ENCODE measurements around the gene ST3GAL3. TPM values are rescaled to one million over a fixed set of nuclear protein-coding genes. Genes with fewer than 3 reads are reported as not detected.

Gene ST3GAL3
- total RNA-seq, 1 experiment from 2014 or later: 8.6 TPM

GRCh38 chr1:43969746-43970466 lies 262.6 kb downstream of the ST3GAL3 start, which contains the start of gene DPH2:
Gene DPH2, plus strand, starts transcription at chr1:43970010. Its CDS starts 166 bp downstream, at chr1:43970176.
- no peaks in the 10 kb centered on the region for H3K27me3 Mint-ChIP-seq (ENCODE audit: low read depth)
- DNase-seq (ENCODE audit: low spot score) (peak; percentile 98), ATAC-seq (peak; percentile 91)
- ChIA-PET POLR2A (interaction anchor here (0.8 to 1.0 kb wide), 3 partner anchors 22 to 99 kb away, joined by 3 to 5 read pairs (median 3); no protein-coding TSS in a partner anchor), CTCF (interaction anchor here (0.6 to 2.8 kb wide), 13 partner anchors 11 to 317 kb away, joined by 3 to 27 read pairs (median 4); partner anchors contain the start of gene IPO13)
- peak within 1 kb of the TSS; percentile 97 for H3K4me3 Mint-ChIP-seq
- TF ChIP-seq JUN (CRISPR knock-in tag; IDR thresholded peaks at IDR 0.05) (peak; percentile 51; the same call in 1 of the 2 replicates), NR2C2 (CRISPR knock-in tag; IDR thresholded peaks at IDR 0.05) (peak; percentile 78; the same call in 1 of the 2 replicates), ZNF512 (CRISPR knock-in tag; IDR thresholded peaks at IDR 0.05; ENCODE audit: borderline replicate concordance) (no peak), SP1 (CRISPR knock-in tag; conservative IDR thresholded peaks at IDR 0.05) (peak; percentile 77), FOXK1 (CRISPR knock-in tag; IDR thresholded peaks at IDR 0.05) (peak; percentile 90), IRF2 (CRISPR knock-in tag; IDR thresholded peaks at IDR 0.05; ENCODE audit: borderline replicate concordance, low read depth) (no peak), NFYB (CRISPR knock-in tag; conservative IDR thresholded peaks at IDR 0.05; ENCODE audit: low read depth) (peak; percentile 82), USF2 (CRISPR knock-in tag; IDR thresholded peaks at IDR 0.05) (peak; percentile 81), ETV6 (CRISPR knock-in tag; IDR thresholded peaks at IDR 0.05) (0 out of 2 replicates have a peak, but pooled peaks have one; percentile 62), ARID4B (CRISPR knock-in tag; IDR thresholded peaks at IDR 0.05; ENCODE audit: borderline replicate concordance) (peak; percentile 66; the same call in 1 of the 2 replicates), GABPB1 (CRISPR knock-in tag; IDR thresholded peaks at IDR 0.05) (peak; percentile 68), E2F5 (CRISPR knock-in tag; IDR thresholded peaks at IDR 0.05) (no peak)
- TF ChIP-seq, protein P1, sequence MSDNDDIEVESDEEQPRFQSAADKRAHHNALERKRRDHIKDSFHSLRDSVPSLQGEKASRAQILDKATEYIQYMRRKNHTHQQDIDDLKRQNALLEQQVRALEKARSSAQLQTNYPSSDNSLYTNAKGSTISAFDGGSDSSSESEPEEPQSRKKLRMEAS (CRISPR knock-in tag; IDR thresholded peaks at IDR 0.05): peak; percentile 75
- TF ChIP-seq, protein P2, sequence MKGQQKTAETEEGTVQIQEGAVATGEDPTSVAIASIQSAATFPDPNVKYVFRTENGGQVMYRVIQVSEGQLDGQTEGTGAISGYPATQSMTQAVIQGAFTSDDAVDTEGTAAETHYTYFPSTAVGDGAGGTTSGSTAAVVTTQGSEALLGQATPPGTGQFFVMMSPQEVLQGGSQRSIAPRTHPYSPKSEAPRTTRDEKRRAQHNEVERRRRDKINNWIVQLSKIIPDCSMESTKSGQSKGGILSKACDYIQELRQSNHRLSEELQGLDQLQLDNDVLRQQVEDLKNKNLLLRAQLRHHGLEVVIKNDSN (CRISPR knock-in tag; IDR thresholded peaks at IDR 0.05): peak; percentile 83
- peak within 1 kb of the TSS; percentile 17 for H3K27ac Mint-ChIP-seq
- H3K4me1 Mint-ChIP-seq: peaks cover 21% of the 10 kb centered on the region
- H3K36me3 Mint-ChIP-seq: peaks cover 13% of the 10 kb centered on the region; the same call in 1 of the 2 replicates
- H3K9me3 Mint-ChIP-seq: no peaks in the 10 kb centered on the region

DNA sequence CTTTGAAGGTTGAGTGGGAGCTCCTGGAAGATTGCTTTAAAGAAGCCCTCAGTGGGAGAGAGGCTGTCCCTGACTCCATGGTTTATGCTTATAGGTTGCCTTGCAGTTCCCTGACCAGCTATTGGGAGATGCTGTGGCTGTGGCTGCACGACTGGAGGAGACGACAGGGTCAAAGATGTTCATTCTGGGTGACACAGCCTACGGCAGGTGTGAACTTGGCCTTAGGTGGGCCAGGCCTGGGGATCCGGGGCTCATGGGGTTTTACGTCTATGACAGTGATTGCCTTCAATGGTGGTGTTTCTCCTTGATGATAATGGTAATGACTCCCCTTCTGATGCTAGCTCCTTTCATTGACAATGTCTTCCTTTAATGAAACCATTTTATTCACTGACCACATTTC lies 263.2 kb downstream of the ST3GAL3 start:
- H3K4me1 Mint-ChIP-seq: peaks cover 21% of the 10 kb centered on the region
- CTCF ChIA-PET: interaction anchor here (0.8 to 2.8 kb wide), 7 partner anchors 22 to 207 kb away, joined by 3 to 27 read pairs (median 3); no protein-coding TSS in a partner anchor
- H3K27me3 Mint-ChIP-seq (ENCODE audit: low read depth): no peaks in the 10 kb centered on the region
- H3K27ac Mint-ChIP-seq: no peak overlapping the region
- H3K36me3 Mint-ChIP-seq: peaks cover 13% of the 10 kb centered on the region; the same call in 1 of the 2 replicates
- H3K4me3 Mint-ChIP-seq: peak overlapping the region; percentile 97
- ATAC-seq (no peak), DNase-seq (ENCODE audit: low spot score) (no peak)
- H3K9me3 Mint-ChIP-seq: no peaks in the 10 kb centered on the region
- POLR2A ChIA-PET: interaction anchor here (0.8 kb wide), 2 partner anchors 22 to 98 kb away, joined by 3 to 5 read pairs; no protein-coding TSS in a partner anchor
- TF ChIP-seq, protein P3, sequence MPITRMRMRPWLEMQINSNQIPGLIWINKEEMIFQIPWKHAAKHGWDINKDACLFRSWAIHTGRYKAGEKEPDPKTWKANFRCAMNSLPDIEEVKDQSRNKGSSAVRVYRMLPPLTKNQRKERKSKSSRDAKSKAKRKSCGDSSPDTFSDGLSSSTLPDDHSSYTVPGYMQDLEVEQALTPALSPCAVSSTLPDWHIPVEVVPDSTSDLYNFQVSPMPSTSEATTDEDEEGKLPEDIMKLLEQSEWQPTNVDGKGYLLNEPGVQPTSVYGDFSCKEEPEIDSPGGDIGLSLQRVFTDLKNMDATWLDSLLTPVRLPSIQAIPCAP (CRISPR knock-in tag; IDR thresholded peaks at IDR 0.05): no peak
- TF ChIP-seq NR2C2 (CRISPR knock-in tag; IDR thresholded peaks at IDR 0.05) (no peak), ZNF396 (CRISPR knock-in tag; IDR thresholded peaks at IDR 0.05; ENCODE audit: borderline replicate concordance) (no peak), JUN (CRISPR knock-in tag; IDR thresholded peaks at IDR 0.05) (0 out of 2 replicates have a peak, but pooled peaks have one; percentile 6), FOXJ3 (CRISPR knock-in tag; IDR thresholded peaks at IDR 0.05; ENCODE audit: borderline replicate concordance) (no peak), MLX (CRISPR knock-in tag; IDR thresholded peaks at IDR 0.05) (no peak)
- TF ChIP-seq, protein P4, sequence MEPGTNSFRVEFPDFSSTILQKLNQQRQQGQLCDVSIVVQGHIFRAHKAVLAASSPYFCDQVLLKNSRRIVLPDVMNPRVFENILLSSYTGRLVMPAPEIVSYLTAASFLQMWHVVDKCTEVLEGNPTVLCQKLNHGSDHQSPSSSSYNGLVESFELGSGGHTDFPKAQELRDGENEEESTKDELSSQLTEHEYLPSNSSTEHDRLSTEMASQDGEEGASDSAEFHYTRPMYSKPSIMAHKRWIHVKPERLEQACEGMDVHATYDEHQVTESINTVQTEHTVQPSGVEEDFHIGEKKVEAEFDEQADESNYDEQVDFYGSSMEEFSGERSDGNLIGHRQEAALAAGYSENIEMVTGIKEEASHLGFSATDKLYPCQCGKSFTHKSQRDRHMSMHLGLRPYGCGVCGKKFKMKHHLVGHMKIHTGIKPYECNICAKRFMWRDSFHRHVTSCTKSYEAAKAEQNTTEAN (CRISPR knock-in tag; IDR thresholded peaks at IDR 0.05): no peak

Measured in WTC11 (cell line).